RPMI8226 (cell line): Measurements from ENCODE around the gene SUMO2.
"Not testable (repeated sequence)": the region's sequence is repeated elsewhere in the genome, so short reads cannot be mapped to it uniquely, and the experiment has no call there.

ENCODE experiments used
- DNase-seq: peaks from one replicate; pipeline ENCODE4 v3.0.0-alpha.2; 2015

Gene SUMO2

DNA sequence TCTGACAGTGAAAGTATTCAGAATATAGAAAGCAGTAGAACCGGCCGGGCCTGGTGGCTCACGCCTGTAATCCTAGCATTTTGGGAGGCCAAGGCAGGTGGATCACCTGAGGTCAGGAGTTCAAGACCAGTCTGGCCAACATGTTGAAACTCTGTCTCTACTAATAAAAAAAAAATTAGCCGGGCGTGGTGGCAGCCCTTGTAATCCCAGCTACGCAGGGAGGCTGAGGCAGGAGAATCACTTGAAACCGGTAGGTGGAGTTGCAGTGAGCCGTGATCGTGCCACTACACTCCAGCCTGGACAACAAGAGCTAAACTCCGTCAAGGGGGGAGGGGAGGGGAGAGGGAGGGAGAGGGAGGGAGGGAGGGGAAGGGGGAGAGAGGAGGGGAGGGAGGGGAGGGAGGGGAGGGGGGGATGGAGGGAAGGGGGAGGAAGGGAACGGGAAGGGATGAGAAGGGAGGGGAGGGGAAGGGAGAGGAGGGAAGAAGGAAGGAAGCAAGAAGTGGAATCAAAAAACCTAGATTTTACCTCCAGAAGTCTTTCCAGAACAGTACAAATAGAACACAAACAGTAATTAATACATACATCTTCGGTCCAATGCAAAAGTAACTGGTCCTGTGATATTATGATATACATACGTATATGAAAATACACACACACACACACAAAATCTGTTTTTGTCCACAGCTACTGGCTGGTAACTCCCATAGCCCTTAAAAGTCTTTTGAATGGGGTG, 40.4 kb downstream of the SUMO2 start:
- no peak for DNase-seq

DNA sequence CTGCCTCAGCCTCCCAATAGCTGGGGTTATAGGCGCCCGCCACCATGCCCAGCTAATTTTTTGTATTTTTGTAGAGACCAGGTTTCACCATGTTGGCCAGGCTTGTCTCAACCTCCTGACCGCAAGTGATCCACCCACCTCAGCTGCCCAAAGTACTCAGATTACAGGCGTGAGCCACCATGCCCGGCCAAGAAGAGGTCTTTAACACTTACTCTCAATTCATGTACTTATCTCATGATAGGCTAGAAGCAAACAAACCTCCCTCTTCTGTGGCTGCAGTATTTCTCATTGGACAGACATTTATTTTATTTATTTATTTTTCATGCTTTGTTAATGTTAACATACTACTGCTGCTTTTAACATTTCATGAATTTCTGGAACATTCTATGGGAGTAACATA, 44.2 kb downstream of the SUMO2 start:
- no peak for DNase-seq

GRCh38 chr17:75137762-75138161, 45.0 kb downstream of the SUMO2 start:
- not testable (repeated sequence) for DNase-seq

GRCh38 chr17:75135946-75136345, 46.8 kb downstream of the SUMO2 start:
- DNase-seq: no peak

DNA sequence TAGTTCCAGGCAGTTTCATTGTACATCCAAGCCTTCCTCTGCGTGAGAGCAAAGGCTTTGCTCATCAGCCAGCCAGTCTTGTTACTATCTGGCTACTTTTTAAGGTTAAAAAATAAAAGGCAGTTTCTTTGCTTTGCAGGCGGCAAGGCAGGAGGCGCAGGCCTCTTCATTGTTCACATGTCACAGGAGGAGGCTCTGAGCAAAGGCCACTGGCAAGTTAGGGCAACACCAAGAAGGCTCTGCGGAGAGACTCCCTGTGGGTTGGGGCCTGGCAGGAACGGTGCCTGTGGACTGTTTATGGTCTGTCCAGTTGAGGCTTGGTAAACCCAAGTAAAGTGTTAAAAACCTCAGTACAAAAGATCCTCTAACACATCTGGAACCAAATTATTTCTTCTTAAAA, 47.3 kb downstream of the SUMO2 start:
- no peak for DNase-seq

- DNase-seq: not testable (repeated sequence)
These were observed 49.0 kb downstream of the SUMO2 start for GRCh38 chr17:75133607-75134347.

GRCh38 chr17:75133001-75133400, 49.8 kb downstream of the SUMO2 start:
- no peak for DNase-seq

GRCh38 chr17:75132018-75133000, 50.5 kb downstream of the SUMO2 start:
- not testable (repeated sequence) for DNase-seq

GRCh38 chr17:75131278-75132017, 51.3 kb downstream of the SUMO2 start, which contains the start of gene NT5C:
Gene NT5C, minus strand, starts transcription at chr17:75131742. Its CDS starts 35 bp downstream, at chr17:75131707.
- peak; percentile 89 for DNase-seq

DNA sequence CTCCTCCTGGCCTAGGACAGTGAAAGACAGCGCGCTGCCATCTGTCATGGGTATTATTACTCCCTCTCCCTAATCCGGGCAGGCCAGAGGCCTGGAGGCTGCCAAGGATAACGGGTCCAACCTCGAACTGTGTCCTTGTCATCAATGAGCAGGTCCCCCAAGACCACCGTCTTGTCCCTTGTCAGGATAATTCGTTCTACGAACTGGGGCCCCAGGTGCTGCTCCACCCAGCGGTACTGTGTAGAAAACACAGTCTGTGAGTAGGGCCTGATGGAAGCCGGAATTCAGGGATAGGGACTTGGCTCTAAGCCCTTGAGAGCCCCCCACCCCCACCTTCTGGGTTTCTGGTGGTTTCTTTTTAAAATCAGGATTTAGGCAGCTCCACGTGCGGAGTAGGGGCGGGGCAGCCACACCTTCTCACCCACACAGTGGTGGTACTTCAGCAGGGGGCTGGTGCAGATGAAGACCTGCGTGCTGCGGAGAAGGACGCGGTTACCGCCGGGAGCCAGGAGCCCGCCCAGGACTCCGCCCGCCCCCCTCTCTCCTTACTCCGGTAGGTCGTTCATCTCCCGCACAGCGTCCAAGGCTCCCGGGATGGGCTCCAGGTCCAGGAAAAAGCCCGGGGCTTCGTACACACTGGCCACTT, 52.0 kb downstream of the SUMO2 start:
- DNase-seq: peak; percentile 46

DNA sequence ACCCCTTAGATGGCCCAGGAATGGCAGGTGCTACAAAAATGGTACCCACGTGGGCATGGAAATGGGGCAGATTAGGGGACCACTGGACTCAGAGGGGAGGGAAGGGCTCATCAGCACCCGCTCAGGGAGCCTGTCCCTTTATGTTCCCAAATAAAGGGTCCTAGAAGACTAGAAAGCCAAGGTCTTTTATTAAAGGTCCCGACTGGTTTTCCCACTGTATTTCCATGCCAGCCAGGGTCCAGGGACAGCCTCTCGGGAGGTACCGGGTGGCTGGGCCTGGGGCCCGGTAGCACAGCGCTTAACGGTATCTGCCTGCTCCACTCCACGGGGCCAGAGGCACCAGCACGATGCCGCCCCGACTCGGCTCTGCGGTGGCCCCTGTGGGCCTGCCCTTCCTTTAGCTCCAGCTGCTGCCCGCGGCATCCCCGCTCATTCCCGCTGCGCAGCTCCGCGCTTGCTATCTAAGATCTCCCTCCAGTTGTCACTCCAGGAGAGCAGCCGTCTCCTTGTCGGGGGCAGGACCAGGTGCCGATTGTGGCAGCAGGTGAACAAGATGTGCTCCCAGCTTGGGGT, 52.6 kb downstream of the SUMO2 start:
- no peak for DNase-seq

GRCh38 chr17:75129576-75129975, 53.2 kb downstream of the SUMO2 start:
- DNase-seq: no peak

- DNase-seq: no peak
These were observed 53.9 kb downstream of the SUMO2 start for GRCh38 chr17:75128694-75129505.

GRCh38 chr17:75127936-75128335, 54.8 kb downstream of the SUMO2 start:
- DNase-seq: not testable (repeated sequence)

DNA sequence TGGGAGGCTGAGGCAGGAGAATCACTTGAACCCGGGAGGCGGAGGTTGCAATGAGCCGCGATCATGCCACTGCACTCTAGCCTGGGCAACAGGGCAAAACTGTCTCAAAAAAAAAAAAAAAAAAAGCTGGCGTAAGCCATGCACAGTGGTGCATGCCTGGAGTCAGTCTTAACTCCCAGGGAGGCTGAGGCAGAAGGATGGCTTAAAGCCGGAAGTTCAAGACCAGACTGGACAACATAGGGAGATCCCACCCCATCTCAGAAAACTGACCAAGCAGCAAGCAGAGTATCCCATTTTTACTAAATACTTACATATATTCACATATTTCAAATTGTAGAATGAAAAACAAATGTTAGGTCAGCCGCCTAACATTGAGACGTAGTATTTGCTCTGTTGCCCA, 55.8 kb downstream of the SUMO2 start:
- no peak for DNase-seq

- DNase-seq: no peak
These were observed 56.8 kb downstream of the SUMO2 start for GRCh38 chr17:75125984-75126383.

GRCh38 chr17:75124819-75125162, 58.0 kb downstream of the SUMO2 start:
- DNase-seq: no peak

- DNase-seq: no peak
These were observed 58.5 kb downstream of the SUMO2 start for GRCh38 chr17:75124041-75124818.

DNA sequence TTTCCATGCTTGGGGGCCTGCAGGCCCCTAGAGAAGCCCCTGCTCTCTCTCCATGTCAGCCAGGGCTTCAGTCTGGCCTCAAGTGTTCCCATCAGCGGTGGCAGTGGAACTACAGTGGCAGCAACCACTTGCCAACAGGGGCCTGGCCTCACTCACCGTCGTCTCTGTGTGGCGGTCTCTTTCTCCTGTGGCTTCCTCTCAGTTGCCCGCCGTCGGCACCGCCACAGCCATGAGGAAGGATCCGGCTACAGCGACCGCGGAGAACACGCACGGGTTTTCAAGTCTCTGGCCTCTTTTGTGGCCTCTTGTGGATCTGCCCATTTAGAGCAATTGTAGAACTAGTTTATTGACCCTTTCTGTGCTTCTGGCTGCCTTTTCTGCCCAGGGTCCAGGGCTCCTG, 64.5 kb downstream of the SUMO2 start:
- DNase-seq: no peak

GRCh38 chr17:75116737-75117136, 66.0 kb downstream of the SUMO2 start:
- no peak for DNase-seq
